Endodermal cell (in vitro differentiated cells): ENCODE data around the gene TTC32. TPM values are rescaled to one million over a fixed set of nuclear protein-coding genes. Genes with fewer than 3 reads are reported as not detected.

Source experiments
- DNase-seq: peaks from one replicate; pipeline ENCODE4 v3.0.0-alpha.2; 2017
- H3K27ac ChIP-seq: 2 replicates; pipeline ENCODE4 v1.5.1; 2013; ENCODE audit warnings: mild to moderate bottlenecking, low read depth, low read length, moderate library complexity
- H3K27me3 ChIP-seq: 2 replicates; pipeline ENCODE4 v1.6.1; 2013; ENCODE audit warnings: mild to moderate bottlenecking, low read length, moderate library complexity; ENCODE audit not compliant: insufficient read depth, control insufficient read depth, poor library complexity, severe bottlenecking
- H3K36me3 ChIP-seq: 2 replicates; pipeline ENCODE4 v1.7.0; 2013; ENCODE audit warnings: mild to moderate bottlenecking, low read length, moderate library complexity; ENCODE audit not compliant: control insufficient read depth, insufficient read depth
- H3K4me1 ChIP-seq: one replicate; pipeline ENCODE4 v1.7.0; 2013; ENCODE audit warnings: low read length; ENCODE audit not compliant: control insufficient read depth, insufficient read depth
- H3K4me3 ChIP-seq: 2 replicates; pipeline ENCODE4 v1.5.1; 2013; ENCODE audit warnings: mild to moderate bottlenecking, low read length, moderate library complexity
- H3K9ac ChIP-seq: 2 replicates; pipeline ENCODE4 v1.6.1; 2013; ENCODE audit warnings: mild to moderate bottlenecking, low read length, moderate library complexity; ENCODE audit not compliant: poor library complexity, severe bottlenecking; ENCODE audit errors: extremely low read depth
- H3K9me3 ChIP-seq: 2 replicates; pipeline ENCODE4 v1.6.1; 2013; ENCODE audit warnings: mild to moderate bottlenecking, low read length, moderate library complexity; ENCODE audit not compliant: control insufficient read depth
- H3K27ac Mint-ChIP-seq: 2 replicates; pipeline ENCODE4 v1.8.0; 2020; ENCODE audit warnings: mixed read lengths
- H3K27me3 Mint-ChIP-seq: 2 replicates; pipeline ENCODE4 v1.8.0; 2021; ENCODE audit warnings: mild to moderate bottlenecking, mixed read lengths; ENCODE audit not compliant: insufficient read depth
- H3K36me3 Mint-ChIP-seq: 2 replicates; pipeline ENCODE4 v1.8.0; 2020; ENCODE audit warnings: low read depth, mixed read lengths
- H3K4me1 Mint-ChIP-seq: 2 replicates; pipeline ENCODE4 v1.8.0; 2020; ENCODE audit warnings: mixed read lengths
- H3K4me3 Mint-ChIP-seq: 2 replicates; pipeline ENCODE4 v1.8.0; 2020; ENCODE audit warnings: mild to moderate bottlenecking, moderate library complexity, mixed read lengths
- H3K9me3 Mint-ChIP-seq: 2 replicates; pipeline ENCODE4 v1.8.0; 2020; ENCODE audit warnings: mild to moderate bottlenecking, mixed read lengths
- WGBS, 2 experiments: methylation state at CpG; one replicate each; pipeline versions ENCODE4 v1.1.5 to v1.1.7; 2013; ENCODE audit warnings: missing lambda C conversion rate in 2 of 2, mixed read lengths in 1 of 2; ENCODE audit not compliant: insufficient coverage in 1 of 2, insufficient read length in 1 of 2; 5-methylcytosine and 5-hydroxymethylcytosine counted together
- total RNA-seq, 2 donors: library from RNA; stranded (reverse); fragmentation: NEBNext Ultra II Directional in 1 of 2; extraction: Animal tissue kit (Norgen Biotek cat#: 25700) in 1 of 2; gene quantifications; 2 replicates in 1 of 2; 3 replicates in 1 of 2; pipeline ENCODE4 v1.2.1, GENCODE V29; 2021
- TF ChIP-seq, protein P1 (sequence below): fragments of 200-600 bp; sonication (generic); conservative IDR thresholded peaks from 2 replicates; pipeline ENCODE4 v1.5.0; 2021; ENCODE audit warnings: antibody characterized with exemption, mild to moderate bottlenecking

Gene TTC32
- total RNA-seq, 2 donors from 2014 or later, result 10.2 to 13.0 TPM

GRCh38 chr2:19916385-19916950 is 14.7 kb upstream of the TTC32 start:
- TF ChIP-seq, protein P1, sequence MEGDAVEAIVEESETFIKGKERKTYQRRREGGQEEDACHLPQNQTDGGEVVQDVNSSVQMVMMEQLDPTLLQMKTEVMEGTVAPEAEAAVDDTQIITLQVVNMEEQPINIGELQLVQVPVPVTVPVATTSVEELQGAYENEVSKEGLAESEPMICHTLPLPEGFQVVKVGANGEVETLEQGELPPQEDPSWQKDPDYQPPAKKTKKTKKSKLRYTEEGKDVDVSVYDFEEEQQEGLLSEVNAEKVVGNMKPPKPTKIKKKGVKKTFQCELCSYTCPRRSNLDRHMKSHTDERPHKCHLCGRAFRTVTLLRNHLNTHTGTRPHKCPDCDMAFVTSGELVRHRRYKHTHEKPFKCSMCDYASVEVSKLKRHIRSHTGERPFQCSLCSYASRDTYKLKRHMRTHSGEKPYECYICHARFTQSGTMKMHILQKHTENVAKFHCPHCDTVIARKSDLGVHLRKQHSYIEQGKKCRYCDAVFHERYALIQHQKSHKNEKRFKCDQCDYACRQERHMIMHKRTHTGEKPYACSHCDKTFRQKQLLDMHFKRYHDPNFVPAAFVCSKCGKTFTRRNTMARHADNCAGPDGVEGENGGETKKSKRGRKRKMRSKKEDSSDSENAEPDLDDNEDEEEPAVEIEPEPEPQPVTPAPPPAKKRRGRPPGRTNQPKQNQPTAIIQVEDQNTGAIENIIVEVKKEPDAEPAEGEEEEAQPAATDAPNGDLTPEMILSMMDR, result no peak
- H3K36me3 ChIP-seq, result no peaks in the 10 kb centered on the region
- WGBS, 2 experiments, result 85 to 86% methylated on average over 6 of the region's 6 CpGs
- Mint-ChIP-seq H3K9me3 (no peaks in the 10 kb centered on the region), H3K4me3 (no peak overlapping the region), H3K36me3 (peaks cover 42% of the 10 kb centered on the region), H3K27me3 (no peaks in the 10 kb centered on the region), H3K27ac (no peak overlapping the region), H3K4me1 (no peaks in the 10 kb centered on the region)
- no peak overlapping the region for H3K27ac ChIP-seq
- no peaks in the 10 kb centered on the region for H3K4me1 ChIP-seq
- peak; percentile 55 for DNase-seq
- H3K27me3 ChIP-seq, result no peaks in the 10 kb centered on the region
- no peak overlapping the region for H3K9ac ChIP-seq
- no peaks in the 10 kb centered on the region for H3K9me3 ChIP-seq
- no peak overlapping the region for H3K4me3 ChIP-seq

DNA sequence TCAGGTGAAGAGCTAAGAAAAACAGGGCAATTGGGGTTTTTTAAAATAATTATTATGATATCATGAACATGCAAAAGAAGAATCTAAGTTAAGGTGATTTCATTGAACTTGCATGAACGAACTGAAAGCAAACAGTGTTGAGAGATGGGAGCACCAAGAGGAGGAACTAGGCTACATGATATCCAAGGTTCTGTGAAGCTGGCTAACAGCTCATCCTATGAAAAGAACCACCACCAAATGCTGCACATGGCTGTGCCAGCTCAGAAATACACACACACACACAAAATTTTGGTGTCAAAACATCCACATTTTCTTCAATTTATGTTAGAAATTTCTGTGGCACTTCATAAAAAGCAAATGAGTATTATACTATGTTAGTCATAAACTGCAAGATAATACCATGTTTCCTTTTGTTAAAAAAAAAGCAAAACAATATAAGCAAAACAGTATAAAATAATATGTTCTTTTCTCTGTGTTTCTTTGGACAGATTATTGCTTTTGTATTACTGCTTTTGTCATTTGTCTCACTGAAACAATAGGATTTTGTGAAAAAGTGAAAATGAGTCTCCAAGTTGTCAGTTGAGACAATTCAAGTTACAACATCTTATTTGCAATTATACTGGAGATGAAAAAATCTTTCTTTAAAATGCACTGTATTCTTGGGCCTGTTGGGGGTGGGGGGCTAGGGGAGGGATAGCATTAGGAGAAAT is 12.6 kb upstream of the TTC32 start:
- H3K27me3 Mint-ChIP-seq, result no peaks in the 10 kb centered on the region
- H3K4me1 Mint-ChIP-seq, result no peaks in the 10 kb centered on the region
- no peak for DNase-seq
- Histone ChIP-seq H3K4me1 (no peaks in the 10 kb centered on the region), H3K27me3 (no peaks in the 10 kb centered on the region), H3K36me3 (no peaks in the 10 kb centered on the region), H3K9me3 (no peaks in the 10 kb centered on the region), H3K27ac (no peak overlapping the region), H3K9ac (no peak overlapping the region), H3K4me3 (no peak overlapping the region)
- TF ChIP-seq, protein P1, result no peak
- no peak overlapping the region for H3K4me3 Mint-ChIP-seq
- H3K27ac Mint-ChIP-seq, result no peak overlapping the region
- 97 to 100% methylated on average over 1 of the region's 1 CpG for WGBS, 2 experiments
- peaks cover 25% of the 10 kb centered on the region for H3K36me3 Mint-ChIP-seq
- H3K9me3 Mint-ChIP-seq, result no peaks in the 10 kb centered on the region

GRCh38 chr2:19911808-19912509 is 10.2 kb upstream of the TTC32 start:
- H3K4me1 Mint-ChIP-seq, result no peaks in the 10 kb centered on the region
- H3K9me3 Mint-ChIP-seq, result no peaks in the 10 kb centered on the region
- H3K4me3 Mint-ChIP-seq, result no peak overlapping the region
- DNase-seq, result no peak
- H3K9me3 ChIP-seq, result no peaks in the 10 kb centered on the region
- H3K4me1 ChIP-seq, result no peaks in the 10 kb centered on the region
- no peaks in the 10 kb centered on the region for H3K27me3 ChIP-seq
- H3K27ac Mint-ChIP-seq, result no peak overlapping the region
- TF ChIP-seq, protein P1, result no peak
- H3K36me3 ChIP-seq, result no peaks in the 10 kb centered on the region
- WGBS, 2 experiments, result 86 to 96% methylated on average over 7 to 9 of the region's 9 CpGs
- no peak overlapping the region for H3K9ac ChIP-seq
- no peaks in the 10 kb centered on the region for H3K27me3 Mint-ChIP-seq
- peaks cover 9% of the 10 kb centered on the region for H3K36me3 Mint-ChIP-seq
- no peak overlapping the region for H3K4me3 ChIP-seq
- H3K27ac ChIP-seq, result no peak overlapping the region
